HG03521 (cell line): ENCODE data around the gene CTTNBP2.

Experiments used
- ATAC-seq: cut with Tn5 transposase; IDR thresholded peaks from one replicate; pipeline ENCODE4 v1.9.1; 2021; ENCODE audit warnings: mild to moderate bottlenecking, moderate library complexity; ENCODE audit not compliant: unreplicated experiment

CTTNBP2 gene

DNA sequence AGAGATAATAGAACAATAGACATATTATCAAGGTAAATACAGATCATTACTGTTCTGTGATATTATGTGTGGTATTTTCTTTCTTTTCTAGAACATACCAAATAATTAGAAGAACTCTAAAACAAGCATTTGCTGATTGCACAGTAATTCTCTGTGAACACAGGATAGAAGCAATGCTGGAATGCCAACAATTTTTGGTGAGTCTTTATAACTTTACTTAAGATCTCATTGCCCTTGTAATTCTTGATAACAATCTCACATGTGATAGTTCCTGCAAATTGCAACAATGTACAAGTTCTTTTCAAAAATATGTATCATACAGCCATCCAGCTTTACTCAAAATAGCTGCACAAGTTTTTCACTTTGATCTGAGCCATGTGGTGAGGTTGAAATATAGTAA is 207.9 kb downstream of the CTTNBP2 start:
- no peak for ATAC-seq

DNA sequence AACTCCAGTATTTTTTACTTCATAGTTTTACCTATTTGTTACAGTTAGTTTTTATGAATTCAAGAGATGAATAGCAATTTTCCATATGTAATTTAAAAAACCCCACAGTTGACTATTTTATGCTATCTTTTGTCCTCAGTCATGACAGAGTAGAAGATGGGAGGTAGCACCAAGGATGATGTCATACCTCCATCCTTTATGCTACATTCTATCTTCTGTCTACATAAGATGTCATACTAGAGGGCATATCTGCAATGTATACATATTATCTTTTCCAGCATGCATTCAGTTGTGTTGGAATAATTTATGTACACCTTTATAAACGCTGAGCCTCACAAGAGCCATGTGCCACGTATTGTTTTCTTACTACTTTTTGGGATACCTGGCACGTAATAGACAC is 209.2 kb downstream of the CTTNBP2 start:
- ATAC-seq: no peak

DNA sequence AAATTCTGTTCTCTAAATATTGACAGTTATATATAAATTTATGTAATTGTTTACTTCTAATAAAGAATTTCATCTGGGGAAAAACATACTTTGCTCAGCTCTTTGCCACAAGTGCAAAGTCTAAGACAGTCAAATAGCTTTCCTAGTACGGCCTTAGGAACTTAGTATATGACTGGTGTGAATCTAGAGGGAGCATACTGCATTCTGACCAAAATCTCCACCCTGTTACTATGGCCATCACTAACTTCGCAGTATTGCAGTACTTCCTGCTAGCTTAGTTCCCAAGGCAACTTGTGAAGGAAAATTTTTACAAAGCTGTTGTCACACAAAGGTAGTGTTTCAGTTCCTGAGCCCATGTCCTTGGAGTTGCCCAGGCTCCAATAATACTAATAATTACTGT is 211.9 kb downstream of the CTTNBP2 start:
- ATAC-seq: no peak
